HG03095 (cell line): Measurements from ENCODE around the gene CCDC15.

ENCODE experiments used
- ATAC-seq: cut with Tn5 transposase; IDR thresholded peaks from one replicate; pipeline ENCODE4 v1.9.1; 2021; ENCODE audit warnings: moderate library complexity; ENCODE audit not compliant: unreplicated experiment

The CCDC15 gene

GRCh38 chr11:125064070-125064469 is 110.1 kb downstream of the CCDC15 start:
- ATAC-seq: no peak

GRCh38 chr11:125068368-125068767 is 114.4 kb downstream of the CCDC15 start:
- no peak for ATAC-seq

GRCh38 chr11:125069008-125069407 is 115.0 kb downstream of the CCDC15 start:
- no peak for ATAC-seq

GRCh38 chr11:125069796-125070195 is 115.8 kb downstream of the CCDC15 start:
- ATAC-seq: no peak

- peak; percentile 67 for ATAC-seq
These were observed 116.8 kb downstream of the CCDC15 start for GRCh38 chr11:125070699-125071254.

GRCh38 chr11:125071435-125071834 is 117.4 kb downstream of the CCDC15 start:
- ATAC-seq: no peak

GRCh38 chr11:125071846-125072217 is 117.8 kb downstream of the CCDC15 start:
- ATAC-seq: no peak

GRCh38 chr11:125072218-125072960 is 118.4 kb downstream of the CCDC15 start:
- ATAC-seq: peak; percentile 81

GRCh38 chr11:125072961-125073590 is 119.1 kb downstream of the CCDC15 start:
- no peak for ATAC-seq

- ATAC-seq: no peak
These were observed 119.8 kb downstream of the CCDC15 start for GRCh38 chr11:125073616-125074483.

GRCh38 chr11:125074511-125075241 is 120.7 kb downstream of the CCDC15 start:
- no peak for ATAC-seq

GRCh38 chr11:125075242-125075625 is 121.2 kb downstream of the CCDC15 start:
- ATAC-seq: no peak

GRCh38 chr11:125075900-125076317 is 121.9 kb downstream of the CCDC15 start:
- ATAC-seq: no peak

- ATAC-seq: no peak
These were observed 122.5 kb downstream of the CCDC15 start for GRCh38 chr11:125076378-125076945.

- no peak for ATAC-seq
These were observed 124.0 kb downstream of the CCDC15 start for GRCh38 chr11:125078016-125078415.

- ATAC-seq: no peak
These were observed 124.6 kb downstream of the CCDC15 start for GRCh38 chr11:125078516-125079140.

GRCh38 chr11:125079151-125079877 is 125.3 kb downstream of the CCDC15 start:
- ATAC-seq: no peak

GRCh38 chr11:125079878-125080530 is 126.0 kb downstream of the CCDC15 start:
- no peak for ATAC-seq

GRCh38 chr11:125080531-125080911 is 126.5 kb downstream of the CCDC15 start:
- no peak for ATAC-seq
